Stomach (tissue), 9 donors: ENCODE data around the gene HSPBAP1. TPM values are rescaled to one million over a fixed set of nuclear protein-coding genes. Genes with fewer than 3 reads are reported as not detected.
"Not testable (repeated sequence)": the region's sequence is repeated elsewhere in the genome, so short reads cannot be mapped to it uniquely, and the experiment has no call there.

ENCODE experiments used
- DNase-seq, 2 donors: peaks; one replicate each; pipeline versions ENCODE4 v3.0.0 to v3.0.0-alpha.2; 2013 to 2019
- H3K27ac ChIP-seq, 5 donors: fragments of 200-600 bp in 4 of 5; sonication (generic) in 4 of 5; one replicate each; pipeline ENCODE4 v1.5.1; 2013 to 2019; ENCODE audit warnings: mild to moderate bottlenecking in 1 of 5, moderate library complexity in 1 of 5
- H3K27me3 ChIP-seq, 3 donors: fragments of 200-600 bp; sonication (generic); one replicate each; pipeline ENCODE4 v1.5.1; 2017 to 2019; ENCODE audit warnings: mixed run types in 1 of 3
- H3K36me3 ChIP-seq, 4 donors: fragments of 200-600 bp; sonication (generic); 1 replicate in 3 of 4; 2 replicates in 1 of 4; pipeline ENCODE4 v1.5.1; 2016 to 2019
- H3K4me1 ChIP-seq, 4 donors: fragments of 200-600 bp; sonication (generic); one replicate each; pipeline ENCODE4 v1.5.1; 2016 to 2019
- H3K4me3 ChIP-seq, 4 donors: fragments of 200-600 bp; sonication (generic) in 3 of 4; one replicate each; pipeline ENCODE4 v1.5.1; 2016 to 2019; ENCODE audit warnings: mild to moderate bottlenecking in 1 of 4
- H3K9me3 ChIP-seq, 4 donors: fragments of 200-600 bp; sonication (generic); one replicate each; pipeline ENCODE4 v1.5.1; 2016 to 2019
- EP300 ChIP-seq: sonication (generic); formaldehyde crosslinking; IDR thresholded peaks from one replicate; pipeline ENCODE4 v1.6.1; 2017; ENCODE audit warnings: antibody characterized with exemption
- POLR2A ChIP-seq, 4 donors: fragments of 450-650 bp; IDR thresholded peaks; one replicate each; pipeline ENCODE4 v1.6.1; 2016; ENCODE audit warnings: antibody characterized with exemption in 4 of 4, control low read depth in 2 of 4, mild to moderate bottlenecking in 1 of 4, moderate library complexity in 1 of 4
- POLR2AphosphoS5 ChIP-seq, 3 donors: sonication (generic); formaldehyde crosslinking; IDR thresholded peaks; one replicate each; pipeline ENCODE4 v1.6.1; 2016; ENCODE audit warnings: antibody characterized with exemption in 3 of 3
- WGBS, 5 donors: extraction: QIAGEN DNeasy Blood & Tissue Kit in 3 of 5; methylation state at CpG; one replicate each; pipeline versions ENCODE4 v1.1.5 to v1.1.7; 2013 to 2018; 5-methylcytosine and 5-hydroxymethylcytosine counted together
- intact Hi-C: fragments of 100-400 bp; cut with DNase I; formaldehyde crosslinking; loops from one replicate; pipeline ENCODE4 v1.15.1; 2023; ENCODE audit warnings: low total_unique reads
- polyA plus RNA-seq, 3 donors: library from polyadenylated mRNA; stranded (reverse); fragments of 200-250 nt; gene quantifications; one replicate each; pipeline ENCODE4 v1.2.3, GENCODE V29; 2013
- total RNA-seq, 5 donors: library from RNA; depleted of rRNA; stranded (reverse); fragments of >200 nt; gene quantifications; one replicate each; pipeline versions ENCODE4 v1.1.0 to v1.2.3, GENCODE V29; 2014 to 2016
- TF ChIP-seq, protein P1 (sequence below), 7 experiments: fragments of 450-650 bp in 4 of 7; fragments of 200-600 bp in 3 of 7; sonication (generic) in 3 of 7; IDR thresholded peaks; one replicate each; pipeline ENCODE4 v1.5.1; 2016 to 2019; ENCODE audit warnings: antibody characterized with exemption in 7 of 7, control low read depth in 2 of 7, mild to moderate bottlenecking in 1 of 7
- donor health status: healthy with polysubstance abuse.
- donor health status: Bipolar disorder and iron deficiency.
- donor health status: healthy.

The HSPBAP1 gene
- total and polyA plus RNA-seq, 8 donors = 1.7 to 16.5 (median 8.8) TPM; not detected in 1

DNA sequence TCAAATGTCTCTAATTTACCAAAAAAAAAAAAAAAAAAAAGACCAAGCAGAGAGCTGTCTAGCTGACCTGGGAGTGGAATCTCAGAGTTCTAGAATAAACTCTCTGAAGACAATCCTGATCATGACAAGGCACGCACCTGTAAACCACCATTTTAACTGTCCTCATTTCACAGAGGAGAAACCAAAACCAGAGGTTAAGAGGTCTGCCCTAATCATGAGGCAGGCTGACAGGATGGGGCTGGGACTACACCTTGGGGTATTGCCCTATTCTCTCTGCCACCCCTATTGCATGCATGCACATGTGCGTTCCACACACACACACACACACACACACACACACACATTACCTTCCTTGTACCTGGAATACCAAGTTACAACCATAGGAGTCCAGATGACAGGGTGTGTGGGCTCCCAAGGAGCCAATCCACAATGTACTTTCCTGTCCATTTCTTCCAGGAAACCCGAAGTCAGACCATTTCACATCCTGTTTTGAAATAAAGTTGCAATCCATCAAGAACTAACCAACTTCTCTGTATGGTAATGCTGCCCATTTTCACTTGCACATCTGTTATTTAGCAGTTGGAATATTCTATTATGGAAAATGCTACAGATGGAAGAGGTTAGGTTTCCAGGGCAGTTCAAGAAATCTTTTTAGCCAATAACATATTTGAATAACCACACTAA lies 34.6 kb downstream of the HSPBAP1 start:
- 64 to 89% (median 77%) methylated on average over 3 of the region's 3 CpGs for WGBS, 5 donors
- Histone ChIP-seq H3K4me1 (peaks cover 0 to 18% (median 11%) of the 10 kb centered on the region in 4 donors), H3K4me3 (no peak overlapping the region), H3K36me3 (peaks cover 0 to 24% (median 16%) of the 10 kb centered on the region in 4 donors), H3K9me3 (no peaks in the 10 kb centered on the region), H3K27ac (peak overlapping the region in 2 of 5 donors; percentile 1 to 44), H3K27me3 (no peaks in the 10 kb centered on the region)
- TF ChIP-seq, protein P1, sequence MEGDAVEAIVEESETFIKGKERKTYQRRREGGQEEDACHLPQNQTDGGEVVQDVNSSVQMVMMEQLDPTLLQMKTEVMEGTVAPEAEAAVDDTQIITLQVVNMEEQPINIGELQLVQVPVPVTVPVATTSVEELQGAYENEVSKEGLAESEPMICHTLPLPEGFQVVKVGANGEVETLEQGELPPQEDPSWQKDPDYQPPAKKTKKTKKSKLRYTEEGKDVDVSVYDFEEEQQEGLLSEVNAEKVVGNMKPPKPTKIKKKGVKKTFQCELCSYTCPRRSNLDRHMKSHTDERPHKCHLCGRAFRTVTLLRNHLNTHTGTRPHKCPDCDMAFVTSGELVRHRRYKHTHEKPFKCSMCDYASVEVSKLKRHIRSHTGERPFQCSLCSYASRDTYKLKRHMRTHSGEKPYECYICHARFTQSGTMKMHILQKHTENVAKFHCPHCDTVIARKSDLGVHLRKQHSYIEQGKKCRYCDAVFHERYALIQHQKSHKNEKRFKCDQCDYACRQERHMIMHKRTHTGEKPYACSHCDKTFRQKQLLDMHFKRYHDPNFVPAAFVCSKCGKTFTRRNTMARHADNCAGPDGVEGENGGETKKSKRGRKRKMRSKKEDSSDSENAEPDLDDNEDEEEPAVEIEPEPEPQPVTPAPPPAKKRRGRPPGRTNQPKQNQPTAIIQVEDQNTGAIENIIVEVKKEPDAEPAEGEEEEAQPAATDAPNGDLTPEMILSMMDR (IDR thresholded peaks at IDR 0.05) = no peak
- TF ChIP-seq EP300 (no peak), POLR2AphosphoS5 (IDR thresholded peaks at IDR 0.05) (no peak), POLR2A (IDR thresholded peaks at IDR 0.05) (no peak)
- intact Hi-C loops = no loop called here
- DNase-seq = no peak

DNA sequence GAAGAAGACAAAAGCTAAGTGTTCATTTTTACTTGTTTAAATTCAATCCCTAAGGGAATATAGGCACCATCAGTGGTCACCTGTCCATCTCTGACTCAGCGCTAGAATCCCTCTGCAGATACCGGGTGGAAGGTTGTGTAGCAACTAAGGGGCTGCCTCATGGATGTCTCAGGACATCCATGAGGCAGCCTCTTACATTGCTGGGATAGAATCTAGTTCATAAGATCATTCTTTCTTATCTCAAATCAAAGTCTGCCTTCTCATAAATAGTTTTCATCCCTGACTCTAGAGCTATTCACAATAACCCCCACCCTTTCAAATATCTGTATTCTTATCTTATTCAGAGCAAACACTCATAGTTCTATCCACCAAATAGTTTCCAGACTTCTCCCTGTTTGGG lies 38.1 kb downstream of the HSPBAP1 start:
- H3K27me3 ChIP-seq = no peaks in the 10 kb centered on the region
- H3K9me3 ChIP-seq = no peaks in the 10 kb centered on the region
- TF ChIP-seq EP300 (no peak), POLR2A (IDR thresholded peaks at IDR 0.05) (no peak), POLR2AphosphoS5 (IDR thresholded peaks at IDR 0.05) (no peak)
- TF ChIP-seq, protein P1 (IDR thresholded peaks at IDR 0.05) = no peak
- H3K4me1 ChIP-seq = peaks cover 0 to 16% (median 9%) of the 10 kb centered on the region in 4 donors
- 79 to 94% (median 85%) methylated on average over 2 of the region's 2 CpGs for WGBS, 5 donors
- H3K27ac ChIP-seq = no peak overlapping the region
- no peak overlapping the region for H3K4me3 ChIP-seq
- DNase-seq = no peak
- intact Hi-C loops = no loop called here
- H3K36me3 ChIP-seq = peaks cover 3 to 46% (median 39%) of the 10 kb centered on the region in 4 donors

DNA sequence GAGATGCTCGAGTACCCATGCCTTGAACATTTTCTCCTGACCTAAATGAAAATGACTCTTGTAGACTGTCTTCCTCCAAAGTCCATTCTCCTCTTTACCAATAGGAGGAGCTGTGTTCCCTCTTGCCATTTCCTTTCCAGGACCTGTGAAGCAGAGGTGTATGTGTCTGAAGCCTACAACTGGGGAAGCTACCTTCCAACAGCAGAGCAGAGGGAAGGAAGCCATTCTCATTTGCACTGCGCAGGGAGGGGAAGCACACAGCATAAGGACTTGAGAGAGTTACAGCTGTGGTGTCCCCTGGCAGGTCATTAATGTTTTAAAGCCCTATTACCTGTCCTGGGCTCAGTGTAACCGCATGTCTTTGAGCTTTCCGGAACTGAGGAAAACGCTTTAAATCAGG lies 38.7 kb downstream of the HSPBAP1 start:
- Histone ChIP-seq H3K36me3 (peaks cover 3 to 50% (median 39%) of the 10 kb centered on the region in 4 donors), H3K4me1 (peaks cover 0 to 10% (median 7%) of the 10 kb centered on the region in 4 donors), H3K9me3 (no peaks in the 10 kb centered on the region), H3K27me3 (no peaks in the 10 kb centered on the region), H3K4me3 (no peak overlapping the region), H3K27ac (no peak overlapping the region)
- 81 to 90% (median 86%) methylated on average over 5 of the region's 5 CpGs for WGBS, 5 donors
- DNase-seq = peak in 1 of 2 donors; percentile 65
- TF ChIP-seq, protein P1 (IDR thresholded peaks at IDR 0.05) = peak in 5 of 7 experiments; percentile 50 to 64 (median 60)
- peak in 1 of 3 donors; percentile 33 for TF ChIP-seq POLR2AphosphoS5 (IDR thresholded peaks at IDR 0.05)
- TF ChIP-seq POLR2A (IDR thresholded peaks at IDR 0.05) = no peak
- intact Hi-C loops = no loop called here

DNA sequence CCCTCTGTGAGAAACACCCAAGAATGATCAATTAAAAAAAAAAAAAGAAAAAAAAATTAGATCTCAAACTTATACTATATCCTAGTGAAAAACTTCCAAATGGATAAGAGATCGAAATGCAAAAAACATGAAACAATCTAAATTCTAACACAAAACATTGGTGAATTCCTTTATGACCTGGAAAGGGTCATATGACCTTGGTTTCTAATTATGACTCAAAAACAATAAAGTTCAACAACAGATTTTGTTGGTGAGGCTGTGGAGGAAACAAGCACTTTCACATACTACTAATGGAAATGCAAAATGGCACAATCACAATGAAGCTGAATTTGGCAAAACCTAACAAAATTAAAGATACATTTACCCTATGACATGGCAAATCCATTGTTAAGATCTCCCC lies 45.3 kb downstream of the HSPBAP1 start:
- intact Hi-C loops = no loop called here
- H3K4me3 ChIP-seq = no peak overlapping the region
- 98 to 100% (median 100%) methylated on average over 1 of the region's 1 CpG for WGBS, 5 donors
- H3K4me1 ChIP-seq = no peaks in the 10 kb centered on the region
- no peaks in the 10 kb centered on the region for H3K27me3 ChIP-seq
- no peak for DNase-seq
- H3K9me3 ChIP-seq = no peaks in the 10 kb centered on the region
- no peak overlapping the region for H3K27ac ChIP-seq
- TF ChIP-seq POLR2AphosphoS5 (IDR thresholded peaks at IDR 0.05) (no peak), POLR2A (IDR thresholded peaks at IDR 0.05) (no peak), EP300 (no peak)
- TF ChIP-seq, protein P1 (IDR thresholded peaks at IDR 0.05) = no peak
- peaks cover 0 to 47% (median 19%) of the 10 kb centered on the region in 4 donors for H3K36me3 ChIP-seq

DNA sequence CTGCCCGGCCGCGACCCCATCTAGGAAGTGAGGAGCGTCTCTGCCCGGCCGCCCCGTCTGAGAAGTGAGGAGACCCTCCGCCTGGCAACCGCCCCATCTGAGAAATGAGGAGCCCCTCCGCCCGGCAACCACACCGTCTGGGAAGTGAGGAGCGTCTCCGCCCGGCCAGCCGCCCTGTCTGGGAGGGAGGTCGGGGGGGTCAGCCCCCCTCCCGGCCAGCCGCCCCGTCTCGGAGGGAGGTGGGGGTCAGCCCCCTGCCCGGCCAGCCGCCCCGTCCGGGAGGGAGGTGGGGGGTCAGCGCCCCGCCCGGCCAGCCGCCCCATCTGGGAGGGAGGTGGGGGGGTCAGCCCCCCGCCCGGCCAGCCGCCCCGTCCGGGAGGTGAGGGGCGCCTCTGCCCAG lies 46.3 kb downstream of the HSPBAP1 start:
- peaks cover 4 to 49% (median 23%) of the 10 kb centered on the region in 4 donors for H3K36me3 ChIP-seq
- H3K4me1 ChIP-seq, H3K4me3 ChIP-seq, H3K27ac ChIP-seq, H3K9me3 ChIP-seq, intact Hi-C loops, DNase-seq, H3K27me3 ChIP-seq: not testable (repeated sequence)
- 91 to 100% (median 100%) methylated on average over 1 to 25 of the region's 35 CpGs for WGBS, 5 donors
